SK-N-SH treated with all-trans-retinoic acid at 6 μM for 48 hours (cell line): ENCODE data around the gene CNTNAP2.

Source experiments
- ATAC-seq: fragments of 200-7000 bp; cut with Tn5 transposase; 3 replicates; pipeline ENCODE4 v1.9.1; 2020; ENCODE audit warnings: mild to moderate bottlenecking, moderate library complexity
- ARNTL ChIP-seq: fragments of 450-650 bp; formaldehyde crosslinking; IDR thresholded peaks from 2 replicates; pipeline ENCODE4 v1.5.0; 2020; ENCODE audit warnings: low read depth, mild to moderate bottlenecking, moderate library complexity, borderline replicate concordance
- BACH2 ChIP-seq: fragments of 250-450 bp; sonication (Bioruptor Pico); IDR thresholded peaks from 2 replicates; pipeline ENCODE4 v1.9.0; 2021; ENCODE audit warnings: mild to moderate bottlenecking, borderline replicate concordance
- CREB5 ChIP-seq: fragments of 250-450 bp; sonication (Bioruptor Pico); IDR thresholded peaks from 2 replicates; pipeline ENCODE4 v1.5.1; 2020; ENCODE audit warnings: low read depth, mild to moderate bottlenecking, moderate library complexity
- CSDC2 ChIP-seq: fragments of 250-450 bp; sonication (Bioruptor Pico); IDR thresholded peaks from 2 replicates; pipeline ENCODE4 v1.5.0; 2020; ENCODE audit warnings: mild to moderate bottlenecking, moderate library complexity
- ESRRG ChIP-seq: fragments of 250-450 bp; sonication (Bioruptor Pico); IDR thresholded peaks from 2 replicates; pipeline ENCODE4 v1.6.1; 2021; ENCODE audit warnings: mild to moderate bottlenecking
- GLIS3 ChIP-seq: fragments of 250-450 bp; sonication (Bioruptor Pico); IDR thresholded peaks from 2 replicates; pipeline ENCODE4 v1.5.0; 2020; ENCODE audit warnings: mild to moderate bottlenecking, moderate library complexity
- ISL1 ChIP-seq: fragments of 250-450 bp; sonication (Bioruptor Pico); IDR thresholded peaks from 2 replicates; pipeline ENCODE4 v2.1.2; 2022; ENCODE audit warnings: mild to moderate bottlenecking, moderate library complexity
- OSR1 ChIP-seq: fragments of 250-450 bp; sonication (Bioruptor Pico); IDR thresholded peaks from 2 replicates; pipeline ENCODE4 v1.8.0; 2022; ENCODE audit warnings: moderate library complexity, mild to moderate bottlenecking, inconsistent platforms
- PATZ1 ChIP-seq: fragments of 250-450 bp; sonication (Bioruptor Pico); IDR thresholded peaks from 2 replicates; pipeline ENCODE4 v1.8.0; 2020; ENCODE audit warnings: mild to moderate bottlenecking, moderate library complexity, borderline replicate concordance
- POU6F1 ChIP-seq: fragments of 250-450 bp; sonication (Bioruptor Pico); IDR thresholded peaks from 2 replicates; pipeline ENCODE4 v1.8.0; 2021; ENCODE audit warnings: low read depth, mild to moderate bottlenecking, moderate library complexity, borderline replicate concordance
- PPARA ChIP-seq: fragments of 250-450 bp; sonication (Bioruptor Pico); IDR thresholded peaks from 2 replicates; pipeline ENCODE4 v1.5.0; 2020; ENCODE audit warnings: mild to moderate bottlenecking, borderline replicate concordance
- RARB ChIP-seq: fragments of 250-450 bp; sonication (Bioruptor Pico); IDR thresholded peaks from 2 replicates; pipeline ENCODE4 v1.8.0; 2021; ENCODE audit warnings: mild to moderate bottlenecking, moderate library complexity
- SNAI2 ChIP-seq: fragments of 250-450 bp; sonication (Bioruptor Pico); IDR thresholded peaks from 2 replicates; pipeline ENCODE4 v1.5.0; 2020; ENCODE audit warnings: mild to moderate bottlenecking, moderate library complexity
- TCF4 ChIP-seq: fragments of 250-450 bp; sonication (Bioruptor Pico); IDR thresholded peaks from 2 replicates; pipeline ENCODE4 v1.8.0; 2021; ENCODE audit warnings: mild to moderate bottlenecking, moderate library complexity, borderline replicate concordance
- TOX ChIP-seq: fragments of 250-450 bp; sonication (Bioruptor Pico); IDR thresholded peaks from 2 replicates; pipeline ENCODE4 v1.8.0; 2021; ENCODE audit warnings: mild to moderate bottlenecking, moderate library complexity, borderline replicate concordance
- ZC3H10 ChIP-seq: fragments of 250-450 bp; sonication (Bioruptor Pico); IDR thresholded peaks from 2 replicates; pipeline ENCODE4 v1.5.1; 2021; ENCODE audit warnings: mild to moderate bottlenecking, moderate library complexity
- ZFP3 ChIP-seq: fragments of 250-450 bp; sonication (Bioruptor Pico); IDR thresholded peaks from 2 replicates; pipeline ENCODE4 v1.5.0; 2020; ENCODE audit warnings: mild to moderate bottlenecking, moderate library complexity
- ZFP30 ChIP-seq: fragments of 450-650 bp; formaldehyde crosslinking; IDR thresholded peaks from 2 replicates; pipeline ENCODE4 v1.5.0; 2022; ENCODE audit warnings: mild to moderate bottlenecking, moderate library complexity
- ZNF565 ChIP-seq: fragments of 450-650 bp; formaldehyde crosslinking; conservative IDR thresholded peaks from 2 replicates; pipeline ENCODE4 v1.5.0; 2020; ENCODE audit warnings: low read depth, mild to moderate bottlenecking, moderate library complexity
- ZNF70 ChIP-seq: fragments of 450-650 bp; formaldehyde crosslinking; IDR thresholded peaks from 2 replicates; pipeline ENCODE4 v1.5.0; 2020; ENCODE audit warnings: mild to moderate bottlenecking, moderate library complexity
- ZNF8 ChIP-seq: fragments of 450-650 bp; formaldehyde crosslinking; IDR thresholded peaks from 2 replicates; pipeline ENCODE4 v1.5.0; 2020; ENCODE audit warnings: mild to moderate bottlenecking, moderate library complexity
- TF ChIP-seq, protein P1 (sequence below): fragments of 250-450 bp; sonication (Bioruptor Pico); IDR thresholded peaks from 2 replicates; pipeline ENCODE4 v1.5.1; 2021; ENCODE audit warnings: mild to moderate bottlenecking, moderate library complexity
- TF ChIP-seq, protein P2 (sequence below): fragments of 250-450 bp; sonication (Bioruptor Pico); IDR thresholded peaks from 2 replicates; pipeline ENCODE4 v1.5.0; 2020; ENCODE audit warnings: mild to moderate bottlenecking, moderate library complexity

CNTNAP2 gene

DNA sequence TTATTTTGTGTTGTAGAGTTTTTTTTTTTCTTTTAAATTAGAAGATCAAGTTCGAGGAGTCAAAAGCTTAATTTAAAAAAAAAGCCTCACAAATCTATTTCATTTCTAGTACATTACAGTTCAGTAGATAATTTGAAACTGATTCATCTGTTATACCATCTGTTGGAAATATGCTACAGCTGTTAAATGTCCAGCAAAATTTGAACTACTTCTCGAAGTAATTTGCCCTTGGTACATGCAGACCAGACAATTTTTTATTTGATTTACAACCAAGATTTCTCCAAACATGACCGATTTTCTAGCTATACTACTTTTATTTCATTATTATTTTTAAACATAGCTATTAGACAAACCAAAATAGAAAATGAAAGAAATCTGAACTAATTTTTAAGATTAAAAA is 647.9 kb downstream of the CNTNAP2 start:
- ATAC-seq, result no peak
- TF ChIP-seq ZFP3 (CRISPR knock-in tag) (no peak), ZNF8 (no peak), ZNF565 (CRISPR knock-in tag) (no peak), BACH2 (no peak), ARNTL (no peak), ZNF70 (CRISPR knock-in tag) (no peak), OSR1 (no peak), ESRRG (CRISPR knock-in tag) (no peak), PATZ1 (CRISPR knock-in tag) (no peak), TOX (no peak), ZFP30 (CRISPR knock-in tag) (no peak), POU6F1 (no peak)
- TF ChIP-seq, protein P1, sequence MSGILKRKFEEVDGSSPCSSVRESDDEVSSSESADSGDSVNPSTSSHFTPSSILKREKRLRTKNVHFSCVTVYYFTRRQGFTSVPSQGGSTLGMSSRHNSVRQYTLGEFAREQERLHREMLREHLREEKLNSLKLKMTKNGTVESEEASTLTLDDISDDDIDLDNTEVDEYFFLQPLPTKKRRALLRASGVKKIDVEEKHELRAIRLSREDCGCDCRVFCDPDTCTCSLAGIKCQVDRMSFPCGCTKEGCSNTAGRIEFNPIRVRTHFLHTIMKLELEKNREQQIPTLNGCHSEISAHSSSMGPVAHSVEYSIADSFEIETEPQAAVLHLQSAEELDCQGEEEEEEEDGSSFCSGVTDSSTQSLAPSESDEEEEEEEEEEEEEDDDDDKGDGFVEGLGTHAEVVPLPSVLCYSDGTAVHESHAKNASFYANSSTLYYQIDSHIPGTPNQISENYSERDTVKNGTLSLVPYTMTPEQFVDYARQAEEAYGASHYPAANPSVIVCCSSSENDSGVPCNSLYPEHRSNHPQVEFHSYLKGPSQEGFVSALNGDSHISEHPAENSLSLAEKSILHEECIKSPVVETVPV (CRISPR knock-in tag), result no peak
- TF ChIP-seq, protein P2, sequence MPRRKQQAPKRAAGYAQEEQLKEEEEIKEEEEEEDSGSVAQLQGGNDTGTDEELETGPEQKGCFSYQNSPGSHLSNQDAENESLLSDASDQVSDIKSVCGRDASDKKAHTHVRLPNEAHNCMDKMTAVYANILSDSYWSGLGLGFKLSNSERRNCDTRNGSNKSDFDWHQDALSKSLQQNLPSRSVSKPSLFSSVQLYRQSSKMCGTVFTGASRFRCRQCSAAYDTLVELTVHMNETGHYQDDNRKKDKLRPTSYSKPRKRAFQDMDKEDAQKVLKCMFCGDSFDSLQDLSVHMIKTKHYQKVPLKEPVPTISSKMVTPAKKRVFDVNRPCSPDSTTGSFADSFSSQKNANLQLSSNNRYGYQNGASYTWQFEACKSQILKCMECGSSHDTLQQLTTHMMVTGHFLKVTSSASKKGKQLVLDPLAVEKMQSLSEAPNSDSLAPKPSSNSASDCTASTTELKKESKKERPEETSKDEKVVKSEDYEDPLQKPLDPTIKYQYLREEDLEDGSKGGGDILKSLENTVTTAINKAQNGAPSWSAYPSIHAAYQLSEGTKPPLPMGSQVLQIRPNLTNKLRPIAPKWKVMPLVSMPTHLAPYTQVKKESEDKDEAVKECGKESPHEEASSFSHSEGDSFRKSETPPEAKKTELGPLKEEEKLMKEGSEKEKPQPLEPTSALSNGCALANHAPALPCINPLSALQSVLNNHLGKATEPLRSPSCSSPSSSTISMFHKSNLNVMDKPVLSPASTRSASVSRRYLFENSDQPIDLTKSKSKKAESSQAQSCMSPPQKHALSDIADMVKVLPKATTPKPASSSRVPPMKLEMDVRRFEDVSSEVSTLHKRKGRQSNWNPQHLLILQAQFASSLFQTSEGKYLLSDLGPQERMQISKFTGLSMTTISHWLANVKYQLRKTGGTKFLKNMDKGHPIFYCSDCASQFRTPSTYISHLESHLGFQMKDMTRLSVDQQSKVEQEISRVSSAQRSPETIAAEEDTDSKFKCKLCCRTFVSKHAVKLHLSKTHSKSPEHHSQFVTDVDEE (CRISPR knock-in tag), result no peak

GRCh38 chr7:146768957-146769356 is 652.4 kb downstream of the CNTNAP2 start:
- TF ChIP-seq CREB5 (CRISPR knock-in tag) (no peak), GLIS3 (CRISPR knock-in tag) (no peak), ISL1 (CRISPR knock-in tag) (no peak), TCF4 (CRISPR knock-in tag) (no peak), ZNF70 (CRISPR knock-in tag) (no peak), ZFP3 (CRISPR knock-in tag) (no peak), RARB (CRISPR knock-in tag) (no peak), ZFP30 (CRISPR knock-in tag) (no peak), TOX (no peak), OSR1 (no peak), CSDC2 (no peak), ZNF8 (no peak), ZC3H10 (no peak), BACH2 (no peak), SNAI2 (CRISPR knock-in tag) (no peak), ZNF565 (CRISPR knock-in tag) (no peak), PPARA (CRISPR knock-in tag) (no peak), PATZ1 (CRISPR knock-in tag) (no peak), POU6F1 (no peak)
- TF ChIP-seq, protein P2 (CRISPR knock-in tag), result no peak
- TF ChIP-seq, all 23 proteins: peak for 0

More at GRCh38 chr7:146768957-146769356, 652.4 kb downstream of the CNTNAP2 start:
- ATAC-seq, result no peak
